Ramos (cell line): ENCODE results near the gene ATRAID.
"Not testable (repeated sequence)": the region's sequence is repeated elsewhere in the genome, so short reads cannot be mapped to it uniquely, and the experiment has no call there.

Experiments
- in situ Hi-C: fragments of 300-500 bp; cut with MboI; formaldehyde crosslinking; loops from one replicate; pipeline ENCODE4 v1.14.3; 2022; ENCODE audit warnings: low sequenced_read_pairs; ENCODE audit not compliant: unreplicated experiment

The ATRAID gene, protein sequence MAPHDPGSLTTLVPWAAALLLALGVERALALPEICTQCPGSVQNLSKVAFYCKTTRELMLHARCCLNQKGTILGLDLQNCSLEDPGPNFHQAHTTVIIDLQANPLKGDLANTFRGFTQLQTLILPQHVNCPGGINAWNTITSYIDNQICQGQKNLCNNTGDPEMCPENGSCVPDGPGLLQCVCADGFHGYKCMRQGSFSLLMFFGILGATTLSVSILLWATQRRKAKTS

DNA sequence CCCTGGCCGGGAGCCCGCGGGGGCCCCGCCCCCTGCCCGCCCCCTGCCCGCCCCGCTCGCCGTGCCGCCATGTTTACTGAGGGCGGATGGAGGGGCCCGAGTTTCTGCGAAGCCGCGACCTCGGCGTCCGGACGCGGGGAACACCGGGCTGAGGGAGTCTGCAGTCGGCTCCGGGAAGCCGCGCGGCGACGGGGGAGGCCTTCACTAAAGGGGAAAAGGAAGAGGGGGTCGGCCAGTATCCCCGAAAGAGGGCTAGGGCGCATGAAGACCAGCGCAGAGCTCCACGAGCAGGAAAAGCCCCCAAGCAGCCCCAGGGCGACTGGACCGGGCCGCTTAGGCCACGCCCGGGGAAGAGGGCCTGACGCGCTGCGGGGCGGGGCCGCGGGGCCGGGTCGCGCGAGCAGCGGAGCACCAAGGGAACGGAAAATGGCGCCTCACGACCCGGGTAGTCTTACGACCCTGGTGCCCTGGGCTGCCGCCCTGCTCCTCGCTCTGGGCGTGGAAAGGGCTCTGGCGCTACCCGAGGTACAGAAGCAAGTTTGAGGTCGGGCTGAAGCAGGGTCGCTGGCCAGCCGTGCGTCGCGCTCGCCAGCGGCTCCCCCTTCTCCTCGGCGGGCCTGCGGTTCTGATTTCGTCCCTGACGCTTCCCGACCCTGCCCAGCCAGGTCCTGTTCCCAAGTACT, at the start of gene ATRAID, which contains the start of gene SLC5A6:
Gene ATRAID, plus strand, starts transcription at position 99 of the 683 bp plus-strand sequence. Its CDS starts 328 bp downstream, at position 427.
Gene SLC5A6, minus strand, starts transcription at position 326 of the 683 bp plus-strand sequence. CDS start 4,618 bp downstream, outside the sequence.
- in situ Hi-C loops = no loop called here

DNA sequence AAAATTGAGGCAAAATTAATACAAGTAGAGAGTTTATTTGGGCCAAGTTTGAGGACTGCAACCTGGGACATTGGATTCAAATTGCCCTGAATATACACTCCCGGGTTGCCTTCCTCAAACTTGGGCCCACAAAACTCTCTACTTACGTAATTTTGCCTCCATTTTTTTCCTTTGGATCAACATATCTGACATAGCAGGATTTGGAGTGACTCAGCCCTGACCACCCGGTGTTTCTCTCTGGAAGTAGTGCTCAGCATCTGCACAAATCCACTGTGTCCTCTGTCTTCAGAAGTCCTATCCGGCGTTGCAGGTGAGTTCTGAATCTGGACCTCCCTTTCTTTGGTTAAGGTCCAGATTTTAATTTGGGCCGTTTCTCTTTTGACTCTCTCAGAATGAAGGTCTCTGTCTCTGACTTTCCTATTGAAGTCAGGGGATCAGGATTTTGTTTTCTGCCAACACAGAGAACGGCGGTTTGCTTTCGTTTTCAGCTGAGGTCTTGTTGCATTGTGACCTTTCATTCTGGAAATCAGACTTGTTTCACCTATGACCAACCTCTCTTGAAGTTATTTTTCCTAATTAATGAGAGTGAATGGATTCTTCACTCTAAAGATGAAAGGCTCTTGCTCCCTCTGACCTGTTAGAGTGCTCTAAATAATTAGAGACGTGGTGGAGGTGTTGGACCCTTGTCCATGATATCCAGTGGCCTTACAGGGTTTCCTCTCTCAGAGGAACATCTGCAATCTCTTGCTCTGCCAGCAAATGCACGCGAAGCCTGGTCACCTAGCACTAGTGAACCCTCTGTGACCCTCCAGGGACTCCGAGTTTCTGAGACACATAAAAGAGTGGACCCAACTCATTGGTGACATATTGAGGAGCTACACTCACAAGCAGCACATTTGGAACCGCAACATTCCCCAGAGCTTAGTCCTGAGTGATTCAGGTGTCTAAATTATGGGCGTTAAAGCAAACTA, 49.4 kb upstream of the ATRAID start:
- in situ Hi-C loops = no loop called here

DNA sequence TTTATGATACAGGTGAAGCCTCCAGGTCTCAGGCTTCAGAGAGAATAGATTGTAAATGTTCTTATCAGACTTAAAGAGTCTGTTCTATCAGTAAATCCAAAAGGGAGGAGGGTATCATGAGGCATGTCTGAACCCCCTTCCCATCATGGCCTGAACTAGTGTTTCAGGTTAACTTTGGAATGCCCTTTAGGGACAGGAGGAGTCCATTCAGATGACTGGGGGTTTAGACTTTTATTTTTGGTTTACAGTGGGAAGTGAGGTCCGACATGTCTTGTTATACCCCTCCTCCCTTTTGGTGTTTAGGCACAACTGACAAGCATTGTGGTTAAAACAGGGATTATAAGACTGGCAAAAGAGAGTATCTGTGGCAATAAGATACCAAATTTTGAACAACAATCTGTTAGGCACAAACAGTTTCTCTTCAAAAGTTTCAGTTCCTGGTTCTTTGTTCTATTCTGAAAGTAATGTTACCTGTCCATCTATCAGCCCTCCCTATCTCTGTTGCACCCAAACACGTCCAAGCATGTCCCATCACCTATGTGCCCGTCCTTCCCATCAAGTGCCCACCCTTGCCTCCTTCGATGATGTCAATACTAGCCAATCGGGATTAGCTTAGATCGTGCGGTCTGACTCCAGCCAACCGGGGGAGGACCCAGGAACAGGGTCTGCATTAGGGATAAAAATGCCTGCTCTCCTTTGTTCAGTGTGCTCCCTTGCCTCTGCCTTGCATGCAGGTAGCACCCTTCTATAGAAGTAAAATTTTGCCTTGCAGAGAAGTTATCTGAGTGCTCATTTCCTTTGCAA, 46.7 kb upstream of the ATRAID start:
- in situ Hi-C loops = no loop called here

- in situ Hi-C loops = no loop called here
Measured at GRCh38 chr2:27170581-27171337, 41.1 kb upstream of the ATRAID start.

GRCh38 chr2:27171351-27171848, 40.4 kb upstream of the ATRAID start:
- in situ Hi-C loops = no loop called here

DNA sequence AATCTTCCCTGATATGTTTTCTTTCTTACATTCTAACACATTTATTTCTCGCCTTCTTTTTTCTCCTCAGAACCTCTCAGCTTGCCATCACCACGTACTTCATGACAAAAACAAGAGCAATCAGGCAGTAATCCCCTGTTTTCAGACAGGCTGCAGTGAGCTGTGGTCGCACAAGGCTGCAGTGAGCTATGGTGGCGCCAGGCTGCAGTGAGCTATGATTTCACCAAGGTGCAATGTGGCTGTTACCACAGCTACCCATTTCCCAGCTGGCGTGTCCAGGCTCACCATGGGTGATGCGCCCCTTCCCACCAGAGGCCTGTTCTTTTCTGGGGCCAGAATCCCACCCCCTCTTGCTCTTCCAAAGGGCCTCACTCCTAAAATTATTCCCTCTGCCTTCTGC, 37.2 kb upstream of the ATRAID start:
- in situ Hi-C loops = no loop called here

GRCh38 chr2:27175330-27175729, 36.5 kb upstream of the ATRAID start:
- in situ Hi-C loops = no loop called here

GRCh38 chr2:27175781-27176180, 36.1 kb upstream of the ATRAID start:
- in situ Hi-C loops = not testable (repeated sequence)

DNA sequence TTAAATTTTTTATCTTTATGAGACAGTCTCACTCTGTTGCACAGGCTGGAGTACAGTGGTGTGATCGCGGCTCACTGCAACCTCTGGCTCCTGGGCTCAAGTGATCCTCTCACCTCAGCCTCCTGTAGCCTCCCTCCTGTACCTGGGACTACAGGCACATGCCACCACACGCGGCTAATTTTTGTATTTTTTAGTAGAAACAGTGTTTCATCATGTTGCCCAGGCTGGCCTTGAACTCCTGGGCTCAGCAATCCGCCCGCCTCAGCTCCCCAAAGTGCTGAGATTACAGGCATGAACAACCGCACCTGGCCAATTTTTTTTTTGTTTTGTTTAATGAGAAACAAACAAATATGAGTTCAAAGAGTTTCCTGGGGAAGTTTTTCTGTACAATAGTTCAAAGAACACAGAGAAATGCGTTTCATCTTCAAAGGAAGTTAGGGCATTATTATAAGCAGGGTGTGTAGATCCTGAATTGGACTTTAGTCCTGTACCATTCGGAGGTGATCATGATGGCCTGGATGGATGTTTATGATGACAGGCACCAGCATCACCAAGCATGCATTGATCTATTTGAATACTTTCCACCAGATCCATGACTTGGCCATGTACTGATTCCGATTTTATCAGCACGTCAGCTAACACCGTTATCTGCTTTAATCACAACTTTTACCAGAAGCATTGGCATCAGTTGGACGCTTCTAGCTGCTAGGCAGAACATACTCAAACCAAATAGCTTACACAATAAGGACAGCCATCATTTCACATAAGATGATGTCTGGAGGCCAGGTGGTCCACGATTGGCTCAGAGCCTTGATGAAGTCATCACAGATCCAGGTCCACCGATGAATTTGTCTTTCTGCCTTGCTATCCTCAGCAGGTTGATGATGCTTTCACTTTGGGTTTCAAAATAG, 34.1 kb upstream of the ATRAID start:
- in situ Hi-C loops = no loop called here

DNA sequence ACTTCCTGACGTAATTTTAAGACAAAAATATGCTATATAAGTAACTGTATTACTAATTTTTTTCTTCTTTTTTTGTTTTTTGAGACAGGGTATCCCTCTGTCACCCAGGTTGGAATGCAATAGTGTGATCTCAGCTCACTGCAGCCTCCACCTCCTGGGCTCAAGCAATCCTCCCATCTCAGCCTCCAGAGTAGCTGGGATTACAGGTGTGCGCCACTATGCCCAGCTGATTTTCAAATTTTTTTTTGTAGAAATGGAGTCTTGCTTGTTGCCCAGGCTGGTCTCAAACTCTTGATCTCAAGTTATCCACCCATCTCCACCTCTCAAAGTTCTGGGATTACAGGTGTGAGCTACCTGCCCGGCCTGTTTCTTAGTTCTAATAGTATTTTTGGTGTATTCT, 33.4 kb upstream of the ATRAID start:
- in situ Hi-C loops = no loop called here

DNA sequence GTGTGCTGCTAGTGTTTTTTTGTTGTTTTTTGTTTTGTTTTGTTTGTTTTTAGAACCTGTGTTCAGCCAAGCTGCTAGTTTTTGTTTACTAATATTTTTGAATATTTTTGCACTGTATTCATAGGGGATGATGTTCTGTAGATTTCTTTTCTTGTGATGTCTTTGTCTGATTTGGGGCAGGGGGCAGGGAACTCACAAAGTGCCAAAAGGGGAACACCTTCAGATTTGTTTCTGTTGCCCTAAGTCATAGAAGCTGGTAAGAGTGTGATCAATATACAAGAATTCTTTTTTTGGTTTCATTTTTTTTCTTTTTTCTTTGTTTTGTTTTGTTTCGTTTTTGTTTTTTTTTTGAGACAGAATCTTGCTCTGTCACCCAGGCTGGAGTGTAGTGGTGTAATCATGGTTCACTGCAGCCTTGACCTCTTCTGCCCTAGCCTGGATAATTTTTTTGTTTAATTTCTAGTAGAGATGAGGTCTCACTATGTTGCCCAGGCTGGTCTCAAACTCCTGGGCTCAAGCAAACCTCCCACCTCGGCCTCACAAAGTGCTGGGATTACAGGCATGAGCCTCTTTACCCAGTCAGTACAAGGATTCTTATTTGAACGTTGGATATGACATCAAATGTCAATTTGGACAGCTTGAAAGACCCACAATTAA, 32.4 kb upstream of the ATRAID start:
- in situ Hi-C loops = no loop called here

DNA sequence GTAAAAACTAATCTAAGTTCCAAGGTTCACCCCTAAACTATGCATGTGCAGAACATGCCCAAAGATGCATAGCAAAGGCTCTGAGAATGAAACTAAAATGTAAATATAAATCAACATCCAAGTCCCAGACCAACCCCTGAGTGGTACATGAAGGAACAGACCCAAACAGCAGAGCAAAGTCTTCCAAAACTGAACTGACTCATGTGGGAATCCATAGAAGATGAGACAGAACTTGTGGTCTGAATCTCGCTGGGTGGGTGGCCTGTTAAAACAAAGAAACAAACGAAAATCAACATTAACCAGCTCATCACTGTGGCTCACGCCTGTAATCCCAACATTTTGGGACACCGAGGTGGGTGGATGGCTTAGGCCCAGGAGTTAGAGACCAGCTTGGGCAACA, 29.5 kb upstream of the ATRAID start:
- in situ Hi-C loops = no loop called here

- in situ Hi-C loops = no loop called here
Measured at GRCh38 chr2:27184115-27184514, 27.7 kb upstream of the ATRAID start.

GRCh38 chr2:27185331-27186026, 26.4 kb upstream of the ATRAID start:
- in situ Hi-C loops = no loop called here

DNA sequence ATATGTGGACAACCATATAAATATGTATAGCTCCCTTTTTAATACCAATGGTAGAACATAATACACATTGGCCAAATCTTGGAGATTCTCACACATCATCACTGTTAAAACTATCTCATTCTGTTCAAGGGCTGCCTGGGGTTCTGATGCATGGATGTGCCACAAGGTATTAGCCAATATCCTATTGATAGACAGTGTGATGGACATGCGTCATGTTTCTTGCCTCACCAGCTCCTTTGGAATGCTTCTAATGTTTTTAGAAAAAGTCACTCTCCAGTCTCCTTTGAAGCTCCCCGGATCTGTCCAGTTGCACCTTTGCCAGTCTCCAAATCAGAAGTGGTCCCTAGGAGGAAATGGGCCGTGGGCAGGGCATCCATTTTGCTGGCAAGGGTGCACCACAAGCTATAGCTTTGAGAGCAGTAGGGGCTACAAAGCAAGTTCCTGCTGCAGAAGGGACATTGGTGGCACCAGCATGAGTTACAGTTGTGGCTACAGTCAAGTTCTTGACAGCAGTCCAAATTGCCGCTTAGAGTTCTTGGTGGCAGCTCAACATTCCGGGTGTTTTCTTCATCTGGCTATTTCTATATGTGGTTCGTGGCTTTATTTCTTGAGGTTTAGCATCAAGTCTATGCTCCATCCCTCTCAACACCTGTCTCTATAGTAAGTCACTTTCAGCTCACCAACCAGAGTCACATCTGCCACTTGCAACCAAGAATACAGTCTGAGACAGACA, 25.1 kb upstream of the ATRAID start:
- in situ Hi-C loops = no loop called here

GRCh38 chr2:27189989-27190388, 21.9 kb upstream of the ATRAID start:
- in situ Hi-C loops = no loop called here
